ENCODE results near the gene ZSWIM4.
"Not testable (repeated sequence)": the region's sequence is repeated elsewhere in the genome, so short reads cannot be mapped to it uniquely, and the experiment has no call there.

DNA sequence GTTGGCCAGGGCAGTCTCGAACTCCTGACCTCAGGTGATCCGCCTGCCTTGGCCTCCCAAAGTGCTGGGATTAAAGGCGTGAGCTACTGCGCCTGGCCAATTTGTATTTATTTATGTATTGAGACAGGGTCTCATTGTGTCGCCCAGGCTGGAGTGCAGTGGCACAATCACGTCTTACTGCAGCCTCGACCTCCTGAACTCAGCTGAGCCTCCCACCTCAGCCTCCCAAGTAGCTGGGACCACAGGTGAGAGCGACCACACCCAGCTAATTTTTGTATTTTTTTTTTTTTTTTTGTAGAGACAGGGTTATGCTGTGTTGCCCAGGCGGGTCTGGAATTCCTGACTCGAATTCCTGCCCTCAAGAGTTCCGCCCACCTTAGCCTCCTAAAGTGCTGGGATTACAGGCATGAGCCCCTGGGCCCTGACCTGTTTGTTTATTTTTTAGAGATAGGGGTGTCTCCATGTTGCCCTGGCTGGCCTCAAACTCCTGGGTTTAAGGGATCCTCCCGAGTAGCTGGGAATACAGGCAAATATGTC, 57.0 kb downstream of the ZSWIM4 start:
- TF ChIP-seq, protein P1, sequence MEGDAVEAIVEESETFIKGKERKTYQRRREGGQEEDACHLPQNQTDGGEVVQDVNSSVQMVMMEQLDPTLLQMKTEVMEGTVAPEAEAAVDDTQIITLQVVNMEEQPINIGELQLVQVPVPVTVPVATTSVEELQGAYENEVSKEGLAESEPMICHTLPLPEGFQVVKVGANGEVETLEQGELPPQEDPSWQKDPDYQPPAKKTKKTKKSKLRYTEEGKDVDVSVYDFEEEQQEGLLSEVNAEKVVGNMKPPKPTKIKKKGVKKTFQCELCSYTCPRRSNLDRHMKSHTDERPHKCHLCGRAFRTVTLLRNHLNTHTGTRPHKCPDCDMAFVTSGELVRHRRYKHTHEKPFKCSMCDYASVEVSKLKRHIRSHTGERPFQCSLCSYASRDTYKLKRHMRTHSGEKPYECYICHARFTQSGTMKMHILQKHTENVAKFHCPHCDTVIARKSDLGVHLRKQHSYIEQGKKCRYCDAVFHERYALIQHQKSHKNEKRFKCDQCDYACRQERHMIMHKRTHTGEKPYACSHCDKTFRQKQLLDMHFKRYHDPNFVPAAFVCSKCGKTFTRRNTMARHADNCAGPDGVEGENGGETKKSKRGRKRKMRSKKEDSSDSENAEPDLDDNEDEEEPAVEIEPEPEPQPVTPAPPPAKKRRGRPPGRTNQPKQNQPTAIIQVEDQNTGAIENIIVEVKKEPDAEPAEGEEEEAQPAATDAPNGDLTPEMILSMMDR (IDR thresholded peaks at IDR 0.05), result not testable (repeated sequence)
- TF ChIP-seq POLR2A (IDR thresholded peaks at IDR 0.05), result not testable (repeated sequence)

All from ovary (tissue), 3 donors.